Subcutaneous abdominal adipose tissue (tissue), 5 donors: ENCODE results near the gene GJA8.
A peak's percentile ranks its signal among the peaks of the same experiment; 100 is the strongest.
"Not testable (repeated sequence)": the region's sequence is repeated elsewhere in the genome, so short reads cannot be mapped to it uniquely, and the experiment has no call there.

Source experiments
- H3K27ac ChIP-seq: one replicate; pipeline ENCODE4 v1.7.0; 2013; ENCODE audit warnings: low read depth, mild to moderate bottlenecking, inconsistent platforms, low read length, moderate library complexity
- H3K27me3 ChIP-seq, 5 donors: one replicate each; pipeline ENCODE4 v1.7.0; 2013; ENCODE audit warnings: low read length in 5 of 5, inconsistent platforms in 1 of 5; ENCODE audit not compliant: control insufficient read depth in 5 of 5, insufficient read depth in 4 of 5
- H3K36me3 ChIP-seq, 5 donors: one replicate each; pipeline ENCODE4 v1.7.0; 2013; ENCODE audit warnings: low read length in 5 of 5; ENCODE audit not compliant: control insufficient read depth in 5 of 5, insufficient read depth in 5 of 5
- H3K4me1 ChIP-seq, 5 donors: one replicate each; pipeline ENCODE4 v1.7.0; 2013; ENCODE audit warnings: low read length in 5 of 5, mild to moderate bottlenecking in 3 of 5, moderate library complexity in 1 of 5; ENCODE audit not compliant: control insufficient read depth in 5 of 5, insufficient read depth in 5 of 5
- H3K4me3 ChIP-seq, 5 donors: one replicate each; pipeline ENCODE4 v1.7.0; 2013; ENCODE audit warnings: low read length in 5 of 5, low read depth in 1 of 5
- H3K9ac ChIP-seq, 5 donors: one replicate each; pipeline ENCODE4 v1.7.0; 2013; ENCODE audit warnings: low read length in 5 of 5, mild to moderate bottlenecking in 4 of 5, moderate library complexity in 3 of 5
- H3K9me3 ChIP-seq, 5 donors: one replicate each; pipeline ENCODE4 v1.7.0; 2013; ENCODE audit warnings: low read length in 5 of 5; ENCODE audit not compliant: control insufficient read depth in 5 of 5
- donor health status: healthy.
- donor health status: healthy.
- donor health status: healthy.
- donor health status: healthy.
- donor health status: healthy.

The GJA8 gene

DNA sequence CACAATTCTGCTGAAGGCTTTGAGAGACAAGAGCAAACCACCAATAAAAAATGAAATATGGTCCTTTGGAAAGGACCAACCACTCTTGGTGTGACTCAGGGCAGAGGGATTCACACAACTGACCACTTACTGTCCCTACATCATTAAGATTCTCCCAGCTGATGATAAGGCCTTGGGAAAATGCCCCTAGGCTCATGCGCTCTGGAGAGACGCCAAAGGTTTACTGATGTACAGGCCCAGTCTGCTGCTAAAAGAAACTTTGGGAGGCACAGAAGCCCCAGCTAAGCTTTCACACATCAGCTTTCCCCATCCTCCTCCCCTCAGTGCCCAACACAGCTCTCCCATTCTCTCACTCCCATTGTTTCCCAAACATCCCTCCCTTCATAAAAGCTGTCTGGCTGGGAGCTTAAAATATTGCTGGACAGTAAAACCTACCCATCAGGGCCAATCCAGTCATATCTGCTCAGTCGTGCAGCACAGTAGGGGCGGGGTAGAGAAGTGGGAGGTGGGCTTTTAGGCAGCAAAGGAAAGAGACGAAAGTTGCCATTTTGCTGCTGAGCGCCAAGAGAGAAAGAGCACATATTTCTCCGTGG, at the start of gene GJA8:
Gene GJA8, plus strand, starts transcription at position 543 of the 593 bp plus-strand sequence. CDS start 5,161 bp downstream, outside the sequence.
- Histone ChIP-seq H3K9ac (no peak within 1 kb of the TSS), H3K27ac (no peak within 1 kb of the TSS), H3K36me3 (no peaks in the 10 kb centered on the region), H3K4me3 (no peak within 1 kb of the TSS), H3K9me3 (no peaks in the 10 kb centered on the region), H3K4me1 (no peaks in the 10 kb centered on the region), H3K27me3 (peaks cover 0 to 3% (median 0%) of the 10 kb centered on the region in 5 donors)

DNA sequence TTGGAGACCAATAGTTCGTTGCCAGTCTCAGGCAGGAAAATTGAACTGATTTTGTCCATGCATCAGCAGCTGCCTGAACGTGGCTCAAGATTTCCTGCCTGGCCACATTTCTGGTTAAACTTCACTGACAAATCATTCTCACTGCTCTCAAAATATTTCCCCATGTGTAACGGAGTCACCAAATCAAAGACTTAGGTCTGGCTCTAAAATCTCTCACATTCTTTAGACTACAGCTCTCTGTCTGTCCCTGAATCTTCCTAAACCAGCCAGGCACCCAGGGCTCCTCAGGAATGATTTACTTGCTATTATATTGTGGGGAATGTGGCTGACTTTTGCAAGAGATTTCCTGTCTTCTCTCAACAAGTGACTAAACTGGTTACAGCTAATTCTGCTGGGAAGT, 49.2 kb upstream of the GJA8 start:
- no peaks in the 10 kb centered on the region for H3K36me3 ChIP-seq
- H3K27ac ChIP-seq = peak overlapping the region; percentile 17

DNA sequence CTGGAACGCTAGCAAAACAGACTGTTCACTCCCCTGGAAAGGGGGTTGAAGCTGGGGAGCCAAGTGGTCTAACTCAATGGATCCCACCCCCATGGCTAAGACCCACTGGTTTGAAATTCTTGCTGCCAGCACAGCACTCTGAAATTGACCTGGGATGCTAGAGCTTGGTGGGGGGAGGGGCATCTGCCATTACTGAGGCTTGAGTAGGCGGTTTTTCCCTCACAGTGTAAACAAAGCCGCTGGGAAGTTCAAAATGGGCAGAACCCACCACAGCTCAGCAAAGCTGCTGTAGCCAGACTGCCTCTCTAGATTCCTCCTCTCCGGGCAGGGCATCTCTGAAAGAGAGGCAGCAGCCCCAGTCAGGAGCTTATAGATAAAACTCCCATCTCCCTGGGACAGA, 47.6 kb upstream of the GJA8 start:
- not testable (repeated sequence) for H3K27me3 ChIP-seq, H3K9me3 ChIP-seq, H3K9ac ChIP-seq, H3K4me3 ChIP-seq, H3K27ac ChIP-seq, H3K36me3 ChIP-seq, H3K4me1 ChIP-seq

More for the DNA sequence above, 49.2 kb upstream of the GJA8 start:
- peaks cover 0 to 12% (median 5%) of the 10 kb centered on the region in 5 donors for H3K4me1 ChIP-seq
- no peak overlapping the region for H3K4me3 ChIP-seq
- no peak overlapping the region for H3K9ac ChIP-seq
- no peaks in the 10 kb centered on the region for H3K27me3 ChIP-seq
- no peaks in the 10 kb centered on the region for H3K9me3 ChIP-seq

DNA sequence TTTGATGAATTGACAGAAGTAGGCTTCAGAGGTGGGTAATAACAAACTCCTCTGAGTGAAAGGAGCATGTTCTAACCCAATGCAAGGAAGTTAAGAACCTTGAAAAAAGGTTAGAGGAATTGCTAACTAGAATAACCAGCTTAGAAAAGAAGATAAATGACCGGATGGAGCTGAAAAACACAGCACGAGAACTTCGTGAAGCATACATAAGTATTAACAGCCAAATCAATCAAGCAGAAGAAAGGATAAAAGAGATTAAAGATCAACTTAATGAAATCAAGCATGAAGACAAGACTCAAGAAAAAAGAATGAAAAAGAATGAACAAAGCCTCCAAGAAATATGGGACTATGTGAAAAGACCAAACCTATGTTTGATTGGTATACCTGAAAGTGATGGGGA, 46.6 kb upstream of the GJA8 start:
- H3K27ac ChIP-seq, H3K27me3 ChIP-seq, H3K9ac ChIP-seq, H3K4me1 ChIP-seq, H3K4me3 ChIP-seq, H3K9me3 ChIP-seq, H3K36me3 ChIP-seq: not testable (repeated sequence)

DNA sequence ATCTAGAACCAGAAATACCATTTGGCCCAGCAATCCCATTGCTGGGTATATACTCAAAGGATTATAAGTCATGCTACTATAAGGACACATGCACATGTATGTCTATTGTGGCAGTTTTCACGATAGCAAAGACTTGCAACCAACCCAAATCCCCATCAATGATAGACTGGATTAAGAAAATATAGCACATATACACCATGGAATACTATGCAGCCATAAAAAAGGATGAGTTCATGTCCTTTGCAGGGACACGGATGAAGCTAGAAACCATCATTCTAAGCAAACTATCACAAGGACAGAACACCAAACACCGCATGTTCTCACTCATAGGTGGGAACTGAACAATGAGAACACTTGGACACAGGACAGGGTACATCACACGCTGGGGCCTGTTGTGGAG, 35.4 kb upstream of the GJA8 start:
- not testable (repeated sequence) for H3K27me3 ChIP-seq, H3K27ac ChIP-seq, H3K4me1 ChIP-seq, H3K9me3 ChIP-seq, H3K9ac ChIP-seq, H3K4me3 ChIP-seq, H3K36me3 ChIP-seq

DNA sequence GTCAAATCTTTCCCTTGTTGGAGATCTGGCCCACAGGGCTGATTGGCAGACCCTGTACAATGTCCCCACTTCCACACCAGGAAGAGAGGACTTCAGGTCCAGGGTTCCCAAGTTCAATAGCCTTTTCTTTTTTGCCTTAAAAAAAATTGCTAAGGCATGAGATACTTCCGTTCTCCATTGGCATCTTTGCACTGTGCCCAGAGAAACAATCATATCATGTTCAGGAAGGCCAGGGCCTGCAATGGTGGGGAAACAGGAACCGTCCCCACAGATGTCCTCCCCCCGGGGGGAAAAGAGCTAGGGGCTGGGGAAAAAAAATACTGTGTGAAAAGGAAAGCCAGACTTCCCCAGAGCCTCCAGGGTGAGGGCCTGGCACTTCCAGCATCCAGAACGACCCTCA, 24.6 kb upstream of the GJA8 start:
- Histone ChIP-seq H3K27me3 (no peaks in the 10 kb centered on the region), H3K36me3 (no peaks in the 10 kb centered on the region), H3K4me1 (no peaks in the 10 kb centered on the region), H3K4me3 (no peak overlapping the region), H3K9ac (no peak overlapping the region), H3K9me3 (peaks cover 0 to 5% (median 3%) of the 10 kb centered on the region in 5 donors), H3K27ac (no peak overlapping the region)

DNA sequence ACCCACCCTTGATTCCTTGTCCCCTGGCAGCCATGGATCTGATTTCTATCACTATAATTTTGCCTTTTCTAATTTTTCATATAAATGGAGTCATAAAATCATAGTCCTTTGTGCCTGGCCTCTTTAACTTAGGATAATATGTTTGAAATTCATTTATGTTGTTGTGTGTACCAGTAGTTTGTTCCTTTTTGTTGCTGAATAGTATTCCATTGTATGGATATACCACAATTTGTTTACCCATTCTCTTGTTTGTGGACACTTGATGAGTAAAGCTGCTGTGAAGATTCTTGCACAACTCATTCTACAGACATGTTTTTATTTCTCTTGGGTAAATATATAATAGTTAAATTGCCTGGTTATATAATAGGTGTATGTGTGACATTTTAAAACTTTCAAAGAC, 22.7 kb upstream of the GJA8 start:
- H3K4me1 ChIP-seq = no peaks in the 10 kb centered on the region
- no peaks in the 10 kb centered on the region for H3K27me3 ChIP-seq
- no peak overlapping the region for H3K27ac ChIP-seq
- no peaks in the 10 kb centered on the region for H3K36me3 ChIP-seq
- H3K9ac ChIP-seq = no peak overlapping the region
- no peak overlapping the region for H3K4me3 ChIP-seq
- peaks cover 0 to 5% (median 3%) of the 10 kb centered on the region in 5 donors for H3K9me3 ChIP-seq

DNA sequence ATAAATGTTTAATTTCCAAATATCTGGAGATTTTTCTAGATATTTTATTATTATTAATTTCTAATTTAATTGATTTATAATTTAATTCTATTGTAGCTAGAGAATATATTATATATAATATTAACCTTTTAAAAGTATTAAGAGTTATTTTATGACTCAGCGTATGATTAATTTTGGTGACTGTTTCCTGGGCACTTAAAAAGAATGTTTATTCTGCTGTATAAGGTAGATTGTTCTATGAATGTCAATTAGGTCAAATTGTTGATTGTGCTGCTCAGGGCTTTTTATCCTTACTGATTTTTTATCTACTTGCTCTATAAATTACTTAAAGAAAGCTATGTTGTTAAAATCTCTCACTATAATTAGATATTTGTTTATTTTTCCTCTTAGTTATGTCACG, 20.1 kb upstream of the GJA8 start:
- H3K27me3 ChIP-seq = no peaks in the 10 kb centered on the region
- no peaks in the 10 kb centered on the region for H3K4me1 ChIP-seq
- no peak overlapping the region for H3K9ac ChIP-seq
- no peak overlapping the region for H3K4me3 ChIP-seq
- peaks cover 0 to 5% (median 3%) of the 10 kb centered on the region in 5 donors for H3K9me3 ChIP-seq
- H3K36me3 ChIP-seq = no peaks in the 10 kb centered on the region
- H3K27ac ChIP-seq = no peak overlapping the region

DNA sequence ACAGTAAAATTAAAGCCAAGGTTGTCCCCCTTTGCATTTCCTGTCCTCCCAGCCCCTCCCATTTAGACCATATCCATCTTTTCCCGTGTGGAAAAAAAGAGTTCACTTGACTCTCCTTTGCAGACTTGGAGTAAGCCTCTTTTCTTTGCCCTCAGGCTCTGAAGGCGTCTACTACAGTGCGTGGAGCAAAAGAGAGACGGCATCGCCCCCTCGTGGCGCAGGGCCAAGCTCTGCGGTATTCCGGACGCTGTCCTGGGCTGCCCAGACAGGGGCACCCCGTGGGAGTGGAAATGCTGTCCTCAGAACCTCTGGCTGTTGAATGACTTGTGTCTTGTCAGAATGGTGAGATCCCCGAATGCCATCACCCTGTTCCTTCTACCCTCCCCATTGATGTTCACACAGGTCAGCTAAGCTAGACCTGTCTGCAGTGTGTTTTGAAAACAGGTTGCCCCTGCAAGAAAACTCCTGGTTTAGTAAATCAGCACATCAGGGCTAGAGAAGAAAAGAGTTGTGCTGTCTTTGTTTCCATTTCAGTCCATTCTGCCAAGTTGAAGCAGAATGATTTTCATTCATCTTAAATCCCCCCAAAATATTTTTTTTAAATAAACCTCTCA, 12.3 kb upstream of the GJA8 start:
- H3K4me3 ChIP-seq = no peak overlapping the region

DNA sequence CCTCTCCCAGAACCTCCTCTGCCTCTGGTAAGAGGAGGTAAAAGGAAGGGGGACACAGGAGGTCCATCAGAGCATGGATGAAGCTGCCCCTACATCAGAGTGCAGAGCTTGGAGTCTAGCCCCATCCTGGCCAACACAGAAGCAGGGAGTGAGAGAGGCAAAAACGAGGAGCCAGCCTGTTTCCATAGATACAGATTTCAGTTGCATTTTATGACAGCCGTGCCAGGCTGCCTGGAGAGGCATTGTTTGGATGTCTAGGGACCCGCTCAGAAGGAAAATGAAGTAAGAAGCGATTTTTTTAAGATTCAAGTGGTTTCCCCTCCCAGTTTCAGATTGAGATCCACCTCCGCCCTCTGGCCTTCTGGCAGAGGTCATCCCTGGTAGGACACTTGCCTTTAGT, 11.5 kb upstream of the GJA8 start:
- Histone ChIP-seq H3K27ac (no peak overlapping the region), H3K9ac (no peak overlapping the region), H3K4me3 (no peak overlapping the region), H3K36me3 (no peaks in the 10 kb centered on the region), H3K27me3 (no peaks in the 10 kb centered on the region), H3K9me3 (no peaks in the 10 kb centered on the region), H3K4me1 (peaks cover 0 to 12% (median 10%) of the 10 kb centered on the region in 5 donors)

More for the DNA sequence above, 12.3 kb upstream of the GJA8 start:
- Histone ChIP-seq H3K27me3 (no peaks in the 10 kb centered on the region), H3K9ac (no peak overlapping the region), H3K9me3 (no peaks in the 10 kb centered on the region), H3K27ac (no peak overlapping the region), H3K4me1 (peaks cover 0 to 12% (median 10%) of the 10 kb centered on the region in 5 donors), H3K36me3 (no peaks in the 10 kb centered on the region)
